GM19023 (cell line): ENCODE measurements around the gene PDE6C.
"Not testable (repeated sequence)": the region's sequence is repeated elsewhere in the genome, so short reads cannot be mapped to it uniquely, and the experiment has no call there.

ENCODE experiments used
- ATAC-seq: cut with Tn5 transposase; IDR thresholded peaks from one replicate; pipeline ENCODE4 v1.9.1; 2021; ENCODE audit warnings: mild to moderate bottlenecking, moderate library complexity; ENCODE audit not compliant: unreplicated experiment

The PDE6C gene

DNA sequence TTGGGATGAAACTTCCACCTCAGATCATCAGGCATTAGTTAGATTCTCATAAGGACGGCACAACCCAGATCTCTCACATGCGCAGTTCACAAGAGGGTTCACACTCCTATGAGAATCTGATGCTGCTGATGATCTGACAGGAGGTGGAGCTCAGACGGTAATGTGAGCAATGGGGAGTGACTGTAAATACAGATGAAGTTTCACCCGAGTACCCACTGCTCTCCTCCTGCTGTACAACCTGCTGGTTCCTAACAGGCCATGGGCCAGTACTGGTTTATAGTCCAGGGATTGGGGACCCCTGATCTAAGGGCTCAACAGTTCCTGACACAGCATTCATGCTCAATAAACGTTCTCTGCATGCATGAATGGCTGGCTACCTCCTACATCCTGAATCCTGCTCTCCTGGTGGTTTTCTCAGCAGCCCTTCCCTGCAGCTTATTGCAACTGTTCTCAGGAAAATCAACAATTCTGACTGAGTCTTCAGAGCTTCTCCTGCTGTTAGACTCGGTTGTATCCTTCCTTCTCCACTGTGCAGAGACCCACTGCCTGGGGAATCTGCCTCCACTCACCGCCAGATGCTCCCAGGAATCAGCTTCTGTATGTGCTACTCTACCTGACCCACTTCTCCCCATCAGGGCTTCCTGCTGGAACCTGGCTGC lies 17.4 kb downstream of the PDE6C start:
- ATAC-seq = no peak

DNA sequence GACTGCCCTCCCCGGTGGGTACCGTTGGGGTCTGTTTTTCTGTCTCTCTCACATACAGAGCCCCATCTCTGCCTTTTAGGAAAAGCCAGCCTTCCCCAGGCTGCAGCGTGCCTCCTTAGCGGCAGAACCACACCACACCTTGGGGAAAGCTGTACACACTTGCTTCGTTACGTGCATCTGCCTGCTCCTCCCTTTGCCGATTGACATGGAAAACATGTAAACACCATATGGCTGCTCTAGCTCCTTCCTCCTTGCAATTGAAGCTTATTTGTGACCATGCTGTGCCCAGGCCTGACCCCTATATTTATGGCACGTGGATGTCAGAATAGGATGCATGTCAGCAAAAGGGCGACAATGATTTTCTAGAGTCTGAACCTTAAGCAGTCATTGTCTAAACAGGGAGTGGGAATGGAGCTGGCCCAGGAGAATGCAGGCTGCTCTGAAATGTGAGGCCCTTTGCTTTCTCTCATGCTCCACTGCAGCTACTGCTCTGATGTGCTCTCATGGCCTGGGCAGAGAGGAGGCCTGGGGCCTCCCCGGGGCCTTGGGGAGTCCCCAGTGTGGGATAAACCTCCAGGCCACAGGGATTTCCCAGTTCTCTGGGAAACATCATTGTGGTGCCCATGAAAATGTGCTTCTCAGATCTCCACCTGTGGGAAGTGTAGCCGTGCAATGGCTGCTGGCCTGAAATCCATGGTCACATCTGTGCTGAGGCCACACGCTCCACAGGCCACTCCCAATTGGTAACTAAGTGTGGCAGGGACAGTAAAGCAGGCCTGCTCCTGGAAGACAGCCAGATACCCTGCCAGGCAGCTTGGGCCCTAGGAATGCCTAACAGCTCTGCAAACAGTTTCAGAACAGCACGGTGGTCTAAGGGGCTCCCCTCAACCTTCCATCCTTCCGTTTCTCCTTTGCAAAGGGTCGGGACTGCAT lies 18.6 kb downstream of the PDE6C start:
- ATAC-seq = no peak

DNA sequence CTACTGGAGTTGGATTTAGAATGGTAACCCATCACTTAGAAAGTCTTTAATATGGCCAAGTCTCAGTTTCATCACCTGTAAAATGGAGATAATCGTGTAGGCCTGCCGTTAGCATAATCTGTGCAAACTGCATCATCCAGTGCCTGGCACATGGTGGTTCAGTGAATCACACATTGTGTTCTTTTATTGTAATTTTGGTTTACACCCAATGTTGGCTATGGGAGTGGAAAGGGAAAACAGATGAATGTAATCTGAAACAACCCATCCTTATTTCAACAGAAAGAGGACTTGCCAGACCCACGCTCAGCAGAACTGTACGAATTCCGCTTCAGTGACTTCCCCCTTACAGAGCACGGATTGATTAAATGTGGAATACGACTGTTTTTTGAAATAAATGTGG lies 27.5 kb downstream of the PDE6C start:
- no peak for ATAC-seq

DNA sequence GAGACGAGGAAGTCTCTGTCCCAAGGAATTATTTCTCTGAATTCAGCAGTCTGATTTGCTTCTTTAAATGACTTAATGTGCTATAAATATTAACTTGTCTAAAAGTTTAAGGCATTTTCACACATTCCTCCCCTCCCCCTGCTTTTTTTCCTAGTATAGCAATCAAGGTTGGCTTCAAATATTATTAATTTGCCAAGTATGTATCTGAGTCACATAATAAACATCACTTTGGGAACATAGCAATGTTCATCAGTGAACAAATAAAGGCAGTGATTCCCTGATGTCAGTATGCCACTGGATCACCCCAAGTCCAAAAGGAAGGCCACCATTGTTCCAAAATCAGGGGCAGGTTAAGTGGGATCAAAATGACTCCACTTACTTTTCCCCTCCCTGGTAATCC lies 40.5 kb downstream of the PDE6C start:
- no peak for ATAC-seq

DNA sequence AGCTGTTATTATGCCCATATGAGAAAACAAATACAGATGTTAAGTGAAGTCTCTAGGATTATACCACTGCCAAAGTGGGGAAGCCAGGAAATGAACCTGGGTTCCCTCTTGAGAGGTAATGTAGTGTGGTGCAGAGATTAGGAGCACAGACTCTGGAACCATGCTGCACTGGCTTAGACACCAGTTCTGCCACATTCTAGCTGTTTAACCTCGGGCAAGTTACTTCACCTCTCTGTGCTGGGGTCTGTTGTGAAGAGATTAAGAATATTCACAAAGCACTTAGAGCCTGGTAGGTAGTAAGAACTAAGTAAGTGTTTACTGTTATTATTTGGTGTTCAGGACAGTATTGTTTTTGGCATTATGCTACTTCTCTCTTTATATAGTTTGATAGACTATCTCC lies 41.9 kb downstream of the PDE6C start:
- ATAC-seq = no peak

DNA sequence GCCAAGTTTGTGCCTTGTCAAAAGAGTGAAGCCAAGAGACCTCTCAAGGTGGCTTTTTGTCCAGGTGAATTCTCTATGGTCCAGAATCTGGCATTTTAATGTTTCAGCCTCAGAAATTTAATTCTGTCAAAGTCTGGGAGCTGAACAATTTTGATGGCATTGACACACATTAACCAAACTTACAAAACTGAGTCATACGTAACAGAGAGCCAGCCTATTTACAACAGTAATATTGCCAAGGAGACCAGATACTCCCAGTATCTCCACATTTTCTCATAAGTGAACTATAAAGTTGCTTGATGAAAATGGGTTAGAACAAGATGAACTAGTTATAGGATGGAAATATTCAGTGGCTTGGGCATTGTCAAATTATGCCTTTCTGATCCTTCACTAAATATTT lies 43.8 kb downstream of the PDE6C start:
- no peak for ATAC-seq

DNA sequence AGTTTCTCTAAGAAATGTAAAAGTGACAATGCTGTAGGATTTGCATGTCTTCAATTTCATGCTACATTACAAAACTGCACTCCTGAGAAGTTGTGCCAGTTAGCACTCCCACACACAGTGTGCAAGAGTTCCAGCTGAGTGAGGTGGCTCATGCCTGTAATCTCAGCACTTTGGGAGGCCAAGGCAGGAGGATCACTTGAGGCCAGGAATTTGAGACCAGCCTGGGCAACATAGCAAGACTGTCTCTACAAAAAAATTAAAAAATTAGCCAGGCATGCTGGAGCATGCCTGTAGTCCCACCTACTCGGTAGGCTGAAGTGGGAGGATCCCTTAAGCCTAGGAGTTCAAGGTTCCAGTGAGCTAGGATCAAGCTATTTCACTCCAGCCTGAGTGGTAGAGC lies 45.4 kb downstream of the PDE6C start:
- ATAC-seq = no peak

DNA sequence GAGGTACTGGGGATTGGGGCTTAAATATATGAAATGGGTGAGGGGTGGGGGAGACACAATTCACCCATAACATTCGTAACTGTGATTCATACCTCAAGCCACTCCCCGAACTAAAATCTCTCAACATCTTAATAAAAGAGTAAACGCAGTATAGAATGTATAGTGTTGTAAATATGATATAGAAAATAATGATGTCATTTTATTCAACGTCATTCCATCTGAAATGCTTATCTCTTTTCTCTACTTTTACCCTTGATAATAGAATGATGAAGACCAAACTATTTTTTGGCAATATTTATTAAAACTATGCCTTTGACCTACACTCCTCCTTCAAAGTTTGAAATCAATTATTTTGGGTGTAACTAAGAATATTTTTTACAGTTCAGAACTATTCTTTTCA lies 53.7 kb downstream of the PDE6C start:
- ATAC-seq = no peak

DNA sequence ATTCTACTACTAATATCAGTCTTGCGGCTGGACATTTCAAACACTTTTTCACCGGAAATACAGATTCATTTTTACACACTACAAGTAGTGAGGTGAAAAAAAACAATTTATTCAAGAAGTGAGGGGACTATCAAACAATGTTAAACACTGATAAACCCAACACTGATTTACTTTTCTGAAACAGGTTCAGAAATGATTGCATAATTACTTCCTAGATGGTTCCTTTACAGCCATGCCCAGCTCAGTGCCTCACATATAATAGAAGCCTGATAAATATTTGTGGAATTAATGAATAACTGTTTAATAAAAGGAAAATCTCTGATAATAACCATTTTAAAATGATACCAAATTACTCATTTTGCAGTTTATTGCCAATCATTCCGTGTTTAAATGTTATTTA lies 55.5 kb downstream of the PDE6C start:
- ATAC-seq = no peak

DNA sequence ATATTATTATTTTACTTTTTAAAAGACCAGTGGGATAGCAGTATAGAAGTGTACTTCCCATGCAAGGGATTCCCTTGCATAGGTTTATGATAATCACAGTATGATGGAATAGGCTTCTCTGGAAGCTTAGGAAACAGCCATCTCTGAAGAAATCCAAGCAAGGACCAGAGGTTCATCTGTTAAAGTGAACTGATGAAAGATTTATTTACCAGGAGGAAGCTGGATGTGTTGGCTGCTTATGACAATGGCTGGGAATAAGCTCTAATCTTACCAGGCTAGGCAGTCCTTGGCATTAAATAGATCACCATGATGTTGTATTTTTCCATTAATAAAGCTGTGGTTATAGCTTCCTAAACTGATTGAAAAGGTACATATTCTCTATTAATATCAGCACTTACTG lies 58.0 kb downstream of the PDE6C start:
- no peak for ATAC-seq

DNA sequence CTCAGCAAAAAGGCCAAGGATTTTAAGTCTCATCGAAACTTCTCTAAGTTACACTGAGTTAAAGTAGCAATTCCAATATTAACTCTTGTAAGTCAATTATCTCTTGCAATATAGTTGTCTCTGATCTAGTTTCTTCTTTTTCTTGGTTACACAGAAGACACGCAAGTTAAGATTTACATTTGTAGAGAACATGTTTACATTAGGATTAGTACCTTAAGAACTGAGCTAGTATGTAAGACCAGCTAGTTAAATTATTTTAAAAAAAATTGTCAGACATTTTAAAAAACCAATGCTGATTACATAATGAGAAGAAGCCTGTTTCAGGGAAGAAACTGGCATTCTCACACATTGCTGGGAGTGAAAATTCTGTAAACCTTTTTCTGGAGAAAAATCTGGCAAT lies 58.7 kb downstream of the PDE6C start:
- no peak for ATAC-seq

DNA sequence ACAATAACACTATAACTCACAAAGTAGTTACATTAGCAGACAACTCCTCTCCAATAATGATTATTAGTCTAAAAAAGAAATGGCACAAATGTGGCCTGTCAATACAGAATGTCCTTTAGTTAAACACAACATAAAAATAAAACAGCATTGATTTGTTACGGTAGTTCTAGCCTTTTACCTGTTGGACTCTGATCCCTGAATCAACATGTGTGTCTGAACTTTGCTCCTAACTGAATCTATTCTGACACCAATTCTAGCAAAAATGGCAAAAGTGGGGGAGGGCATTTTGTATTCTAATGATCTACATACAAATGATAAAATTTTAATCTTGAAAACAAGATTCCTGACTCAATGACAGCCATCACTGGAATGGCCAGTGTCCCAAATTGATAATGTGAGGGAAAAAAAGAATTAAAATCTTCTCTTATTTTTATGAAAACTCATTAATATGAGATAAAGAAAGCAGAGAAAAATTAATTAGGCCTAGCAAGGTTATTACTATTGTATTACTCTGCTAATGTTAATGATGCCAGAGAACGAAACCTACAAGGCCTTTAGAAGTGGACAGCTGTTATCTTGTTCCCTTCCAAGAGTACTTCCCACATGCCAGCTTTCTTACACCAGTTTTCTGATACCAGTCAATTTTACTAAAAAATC lies 59.8 kb downstream of the PDE6C start:
- ATAC-seq = no peak

DNA sequence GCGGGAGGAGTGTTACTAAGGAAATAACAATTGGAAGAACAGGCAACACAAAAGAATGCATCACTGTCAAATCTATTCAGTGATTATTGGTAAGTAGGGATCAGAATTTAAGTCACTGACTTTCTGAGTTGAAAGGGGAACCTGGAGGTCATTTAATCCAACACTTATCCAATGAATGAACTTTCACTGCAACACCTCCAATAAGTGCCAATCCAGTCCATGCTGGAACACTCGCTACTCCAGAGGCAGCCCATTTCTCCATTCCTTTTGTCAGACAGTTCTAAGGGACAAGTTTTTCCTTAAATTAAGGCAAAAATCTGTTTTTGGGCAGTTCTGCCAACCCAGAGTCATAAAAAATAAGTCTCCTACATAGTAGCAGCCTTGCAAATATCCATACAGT lies 60.6 kb downstream of the PDE6C start:
- no peak for ATAC-seq

DNA sequence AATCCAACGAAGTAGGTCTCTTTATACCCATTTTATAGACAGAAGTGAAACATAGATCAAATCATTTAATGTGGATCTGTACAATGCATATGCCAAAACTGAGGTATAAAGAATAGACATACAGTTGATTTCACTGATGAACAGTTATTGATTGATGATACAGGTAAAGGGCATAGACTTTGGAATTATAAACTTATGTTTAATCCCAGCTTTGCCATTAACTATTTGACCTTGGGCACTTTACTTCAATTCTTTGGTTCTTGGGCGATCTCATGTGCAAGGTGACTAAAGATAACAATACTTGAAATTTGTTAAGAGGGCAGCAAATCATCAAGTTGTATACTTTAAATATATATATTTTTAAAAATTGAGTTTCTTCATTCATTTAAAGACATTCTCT lies 61.5 kb downstream of the PDE6C start:
- no peak for ATAC-seq

DNA sequence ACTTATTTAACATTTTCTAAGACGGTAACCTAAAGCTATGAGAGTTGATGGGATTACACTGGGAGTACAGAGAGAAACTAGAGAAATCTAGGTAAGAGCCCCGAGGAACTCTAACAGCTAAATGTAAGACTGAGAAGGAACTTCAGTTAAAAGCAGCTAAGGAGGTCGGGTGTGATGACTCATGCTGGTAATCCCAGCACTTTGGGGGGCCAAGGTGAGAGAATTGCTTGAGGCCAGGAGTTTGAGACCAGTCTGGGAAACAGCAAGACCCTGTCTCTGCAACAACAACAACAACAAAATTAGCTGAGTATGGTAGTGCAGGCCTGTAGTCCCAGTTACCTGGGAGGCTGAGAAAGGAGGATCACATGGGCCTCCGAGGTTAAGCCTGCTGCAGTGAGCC lies 66.0 kb downstream of the PDE6C start:
- ATAC-seq = no peak

DNA sequence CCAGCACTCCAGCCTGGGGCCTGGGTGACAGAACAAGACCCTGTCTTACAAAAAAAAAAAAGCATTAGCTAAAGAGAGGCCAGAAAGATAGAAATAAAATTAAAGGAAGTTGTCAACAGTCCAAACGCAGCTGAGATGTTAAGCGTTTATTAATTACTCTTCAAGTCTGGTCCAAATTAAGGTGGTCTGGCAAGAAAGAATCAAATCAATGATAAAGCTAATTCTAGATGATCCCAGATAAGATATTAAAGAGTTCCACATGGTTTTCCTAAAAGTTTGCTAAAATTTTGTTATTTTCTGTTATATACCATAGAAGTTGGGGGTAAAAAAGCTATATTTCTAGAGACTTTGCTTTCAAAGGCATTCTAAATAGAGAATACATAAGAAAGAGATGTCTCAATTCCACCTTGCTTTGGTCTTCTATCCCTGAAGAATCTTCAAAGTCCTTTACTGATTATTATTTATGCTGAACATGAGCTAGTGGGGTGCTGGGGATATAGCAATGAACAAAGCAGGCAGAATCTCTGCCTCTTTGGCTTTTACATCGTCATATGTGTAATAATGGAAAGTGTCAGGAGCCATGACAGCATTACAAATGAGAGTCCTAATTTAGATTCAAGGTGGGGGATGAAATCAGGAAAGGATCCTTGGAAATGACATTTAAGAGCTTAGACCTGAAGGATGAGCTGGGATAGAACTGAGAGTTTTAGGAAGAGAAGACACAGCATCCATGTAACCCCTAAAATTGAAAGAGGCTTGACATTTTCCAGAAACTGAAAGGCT lies 66.7 kb downstream of the PDE6C start:
- no peak for ATAC-seq

DNA sequence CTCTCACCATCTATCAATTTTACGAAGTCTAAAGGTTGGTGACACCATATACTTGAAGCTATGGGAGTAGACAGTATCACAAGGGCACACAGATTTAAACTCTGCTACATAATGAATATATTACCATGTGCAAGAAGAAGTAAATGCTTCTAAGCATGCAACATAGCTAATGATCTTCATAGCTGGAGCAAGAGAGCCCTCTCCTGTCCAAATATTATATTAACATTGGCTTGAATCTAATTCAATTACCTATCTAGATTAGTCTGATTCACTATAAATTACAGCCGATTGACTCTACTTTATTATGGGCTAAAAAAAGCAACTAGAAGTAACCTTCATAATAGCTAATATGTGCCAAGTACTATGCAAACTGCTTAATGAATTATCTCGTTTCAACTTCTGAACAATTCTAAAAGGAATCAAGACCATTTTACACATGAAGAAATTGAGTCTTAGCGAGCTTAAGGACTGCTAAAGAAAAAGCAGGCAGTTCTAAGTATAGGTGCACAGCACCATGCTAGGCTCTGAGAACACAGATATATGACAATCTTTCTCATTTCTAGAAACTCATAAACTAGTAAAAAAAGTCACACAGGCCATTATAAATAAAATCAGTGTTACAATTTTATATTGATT lies 68.2 kb downstream of the PDE6C start:
- ATAC-seq = no peak

DNA sequence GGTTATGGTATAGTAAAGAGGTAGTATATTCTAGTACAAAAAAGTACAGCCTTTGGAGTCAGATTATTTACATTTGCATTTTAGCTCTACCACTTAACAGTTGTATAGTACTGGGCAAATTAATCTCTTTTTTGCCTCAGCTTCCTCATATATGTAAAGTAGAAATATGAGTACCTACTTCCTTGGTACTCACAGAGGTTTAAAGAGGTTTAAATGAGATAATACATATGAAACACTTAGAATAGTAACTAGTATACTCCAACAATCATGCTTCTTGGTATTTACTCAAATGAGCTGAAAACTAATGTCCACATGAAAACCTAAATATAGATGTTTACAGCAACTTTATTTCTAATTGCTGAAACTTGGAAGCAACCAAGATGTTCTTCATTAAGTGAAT lies 75.4 kb downstream of the PDE6C start:
- no peak for ATAC-seq

DNA sequence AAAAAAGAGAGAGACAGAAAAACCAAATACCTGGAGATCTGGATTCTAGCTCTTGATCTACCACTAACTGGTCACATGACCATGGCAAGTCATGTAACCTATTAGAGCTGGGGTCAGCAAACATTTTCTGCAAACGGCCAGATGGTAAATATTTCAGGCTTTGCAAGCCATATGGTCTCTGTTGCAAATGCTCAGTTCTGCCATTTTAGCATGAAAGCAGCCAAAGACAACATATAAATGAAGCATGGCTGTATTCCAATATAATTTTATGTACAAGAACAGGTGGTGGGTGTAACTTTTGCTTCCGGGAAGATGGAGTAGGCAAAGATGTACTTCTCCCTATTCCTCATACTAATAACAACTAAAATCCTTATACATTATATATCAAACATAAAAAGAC lies 83.4 kb downstream of the PDE6C start:
- no peak for ATAC-seq

DNA sequence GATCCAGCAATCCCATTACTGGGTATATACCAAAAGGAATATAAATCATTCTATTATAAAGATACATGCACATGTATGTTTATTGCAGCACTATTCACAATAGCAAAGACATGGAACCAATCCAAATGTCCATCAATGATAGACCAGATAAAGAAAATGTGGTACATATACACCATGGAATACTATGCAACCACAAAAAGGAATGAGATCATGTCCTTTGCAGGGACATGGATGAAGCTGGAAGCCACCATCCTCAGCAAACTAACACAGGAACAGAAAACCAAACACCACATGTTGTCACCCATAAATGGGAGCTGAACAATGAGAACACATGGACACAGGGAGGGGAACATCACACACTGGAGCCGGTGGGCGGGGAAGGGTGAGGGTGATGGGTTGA lies 84.2 kb downstream of the PDE6C start:
- ATAC-seq = not testable (repeated sequence)

DNA sequence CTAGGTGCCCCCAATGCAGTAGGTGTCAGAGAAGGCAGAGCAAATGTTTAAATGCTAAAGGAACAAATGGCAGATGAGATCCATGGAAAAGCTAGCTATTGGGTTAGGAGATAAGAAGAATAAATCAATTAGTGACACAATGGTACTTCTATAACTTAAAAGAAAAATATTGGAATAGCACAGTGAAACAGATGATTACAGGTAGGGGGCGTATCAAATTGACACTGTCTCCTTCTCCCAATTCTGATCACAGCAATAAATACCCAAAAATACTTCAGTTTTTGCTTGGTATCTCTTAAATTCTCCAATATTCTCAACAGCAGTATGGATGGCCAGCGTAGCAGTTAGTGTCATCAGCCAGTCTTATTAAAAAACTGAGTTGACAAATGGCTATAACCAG lies 84.9 kb downstream of the PDE6C start:
- ATAC-seq = no peak
